ENCODE data around the gene FASTKD1. TPM values are rescaled to one million over a fixed set of nuclear protein-coding genes. Genes with fewer than 3 reads are reported as not detected.

Gene FASTKD1
- polyA plus RNA-seq, 1 of the 3 experiments (the other 2 are of a cell fraction) = 8.7 TPM

GRCh38 chr2:169480079-169480465 is 93.6 kb downstream of the FASTKD1 start:
- Histone ChIP-seq H3K27me3 (ENCODE audit: insufficient read depth) (no peaks in the 10 kb centered on the region), H2AFZ (ENCODE audit: low read depth) (peak overlapping the region; percentile 98), H3K9ac (peak overlapping the region; percentile 76), H3K79me2 (ENCODE audit: insufficient read depth) (no peaks in the 10 kb centered on the region), H4K20me1 (ENCODE audit: insufficient read depth) (no peaks in the 10 kb centered on the region), H3K36me3 (replicated peaks in 1 of 2; ENCODE audit: control insufficient read depth in 1 of 2, insufficient read depth in 2 of 2, low read length in 1 of 2) (peaks cover 21% of the 10 kb centered on the region in 2 experiments), H3K9me3 (no peaks in the 10 kb centered on the region), H3K4me2 (peak overlapping the region; percentile 81), H3K4me1 (ENCODE audit: control insufficient read depth in 1 of 2, insufficient read depth in 2 of 2, low read depth in 1 of 2, low read length in 1 of 2) (no peaks in the 10 kb centered on the region; a peak in 1 of 4 replicates), H3K4me3 (ENCODE audit: low read depth in 2 of 2, low read length in 1 of 2) (peak overlapping the region; percentile 79 to 94), H3F3A (replicated peaks; ENCODE audit: insufficient read depth) (no peaks in the 10 kb centered on the region), H3K9me2 (no peaks in the 10 kb centered on the region), H3K27ac (ENCODE audit: low read depth in 2 of 2, low read length in 1 of 2) (peak overlapping the region; percentile 51 to 66; a peak in 3 of 4 replicates)
- POLR2A ChIA-PET = interaction anchor here (0.8 kb wide), 1 partner anchor 237 kb away, joined by 3 read pairs; no protein-coding TSS in a partner anchor
- TF ChIP-seq MAX (IDR thresholded peaks at IDR 0.05; ENCODE audit: low read depth) = no peak
- no peak for TF ChIP-seq RAD21 (IDR thresholded peaks at IDR 0.05; ENCODE audit: low read length)
- no peak for TF ChIP-seq TCF12 (IDR thresholded peaks at IDR 0.05)
- no peak for TF ChIP-seq NRF1 (IDR thresholded peaks at IDR 0.05; ENCODE audit: low read depth, low read length)
- TF ChIP-seq SIN3A (IDR thresholded peaks at IDR 0.05; ENCODE audit: borderline replicate concordance, low read depth, low read length) = no peak
- no peak for TF ChIP-seq POLR2AphosphoS5 (IDR thresholded peaks at IDR 0.05; ENCODE audit: low read depth, low read length)
- TF ChIP-seq GABPA (IDR thresholded peaks at IDR 0.05; ENCODE audit: low read depth) = no peak
- TF ChIP-seq FOSL2 (IDR thresholded peaks at IDR 0.05; ENCODE audit: borderline replicate concordance, low read depth) = no peak
- no peak for TF ChIP-seq REST (IDR thresholded peaks at IDR 0.05; ENCODE audit: low read depth, low read length)
- TF ChIP-seq TAF1 (IDR thresholded peaks at IDR 0.05; ENCODE audit: borderline replicate concordance, low read depth, low read length) = no peak
- TF ChIP-seq CTCF (IDR thresholded peaks at IDR 0.05) = no peak
- TF ChIP-seq RCOR1 (IDR thresholded peaks at IDR 0.05; ENCODE audit: low read length) = no peak
- no peak for TF ChIP-seq CHD2 (IDR thresholded peaks at IDR 0.05; ENCODE audit: low read length, partially characterized antibody)
- no peak for TF ChIP-seq GATA2 (CRISPR knock-in tag; IDR thresholded peaks at IDR 0.05)
- 68% methylated on average over 9 of the region's 9 CpGs for WGBS (ENCODE audit: low lambda C conversion rate)
- CTCF ChIA-PET = interaction anchor here (0.6 to 2.9 kb wide), 6 partner anchors 10 to 310 kb away, joined by 3 to 15 read pairs (median 4); no protein-coding TSS in a partner anchor
- DNase-seq = no peak

Other genes starting within 250 kb of the FASTKD1 start
- not detected in 2 replicates for gene LRP2, start 211.3 kb downstream of the FASTKD1 start, polyA plus RNA-seq (2012; rRNA removed)
- 3.8 TPM in 2 replicates for gene BBS5, start 94.4 kb downstream of the FASTKD1 start, polyA plus RNA-seq (2012; rRNA removed)
- 0.26 and 0.42 TPM in 2 replicates for gene KLHL41, start 64.2 kb downstream of the FASTKD1 start, polyA plus RNA-seq (2012; rRNA removed)
- 8.3 and 10.3 TPM in 2 replicates for gene PPIG, start 10.5 kb upstream of the FASTKD1 start, polyA plus RNA-seq (2012; rRNA removed)
- 0.03 TPM in 1 of 2 replicates, not detected in the other for gene CFAP210, start 120.5 kb upstream of the FASTKD1 start, polyA plus RNA-seq (2012; rRNA removed)
- gene PHOSPHO2, start 120.6 kb upstream of the FASTKD1 start, polyA plus RNA-seq (2012; rRNA removed) = 0.99 and 1.1 TPM in 2 replicates
- 5.2 and 6.1 TPM in 2 replicates for gene KLHL23, start 160.0 kb upstream of the FASTKD1 start, polyA plus RNA-seq (2012; rRNA removed)
- 60.8 and 80.3 TPM in 2 replicates for gene SSB, start 225.0 kb upstream of the FASTKD1 start, polyA plus RNA-seq (2012; rRNA removed)

All from SK-N-SH (cell line).